Activated T-helper 1 cell treated with Interleukin-2 at 50 U/mL for 16 hours (primary cell): ENCODE measurements around the gene CNTNAP5.

Source experiments
- DNase-seq: peaks from one replicate; pipeline ENCODE4 v3.0.0-alpha.2; 2020; ENCODE audit warnings: low read depth

The CNTNAP5 gene

DNA sequence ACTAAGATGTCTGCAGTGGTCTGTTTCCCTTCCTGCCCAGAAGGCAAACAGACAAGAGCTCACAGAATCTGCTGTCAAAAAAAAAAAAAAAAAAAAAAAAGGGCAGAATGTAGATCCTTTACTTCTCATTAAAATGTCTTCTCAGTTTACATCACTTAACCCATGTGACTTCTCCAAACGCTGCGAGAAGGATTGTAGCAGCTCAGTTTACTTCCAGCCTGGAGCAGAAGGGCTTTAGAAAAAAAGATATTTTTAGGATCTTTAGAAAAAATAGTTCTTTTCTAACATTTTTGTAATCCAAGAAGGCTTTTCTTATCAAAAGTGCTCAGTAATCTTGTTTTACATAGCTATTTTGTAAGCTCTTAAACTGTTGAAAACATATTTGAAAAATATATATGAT, 425.4 kb downstream of the CNTNAP5 start:
- no peak for DNase-seq

DNA sequence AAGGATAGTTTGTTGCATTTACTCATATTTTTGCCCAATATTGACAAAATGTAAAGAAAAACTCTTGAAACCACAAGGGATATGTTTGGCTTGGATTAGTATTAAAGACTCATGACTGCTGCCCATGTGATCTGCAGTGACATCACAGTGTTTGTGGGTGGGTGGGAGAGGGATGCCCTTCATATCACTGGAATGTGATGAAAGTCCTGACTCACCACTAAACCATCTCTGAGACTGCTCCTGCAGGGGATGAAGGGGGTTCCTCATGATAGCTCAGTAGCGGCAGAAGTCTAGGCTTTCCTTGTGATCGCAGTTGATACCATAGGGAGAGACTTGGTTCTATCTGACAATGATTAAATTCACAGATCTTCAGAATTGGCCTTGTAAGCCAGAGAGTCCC, 451.2 kb downstream of the CNTNAP5 start:
- no peak for DNase-seq

DNA sequence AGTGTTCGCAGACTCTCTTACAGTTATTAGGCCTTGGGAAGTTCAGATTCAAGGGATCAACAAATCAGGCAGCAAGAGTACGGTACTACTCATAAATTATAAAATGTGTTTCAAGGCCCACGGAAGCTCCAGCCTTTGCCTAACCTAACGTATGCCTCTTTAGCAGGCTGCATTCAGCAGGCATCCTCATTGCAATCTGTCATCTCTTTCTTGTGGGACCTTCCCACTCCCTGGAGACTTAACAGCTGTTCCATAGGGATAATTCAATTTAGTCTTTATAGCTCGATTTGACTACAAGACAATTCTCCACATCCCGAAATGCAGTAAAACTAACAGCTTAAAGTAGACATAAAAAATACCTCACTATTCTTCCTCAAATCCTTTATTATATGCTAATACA, 453.7 kb downstream of the CNTNAP5 start:
- no peak for DNase-seq

DNA sequence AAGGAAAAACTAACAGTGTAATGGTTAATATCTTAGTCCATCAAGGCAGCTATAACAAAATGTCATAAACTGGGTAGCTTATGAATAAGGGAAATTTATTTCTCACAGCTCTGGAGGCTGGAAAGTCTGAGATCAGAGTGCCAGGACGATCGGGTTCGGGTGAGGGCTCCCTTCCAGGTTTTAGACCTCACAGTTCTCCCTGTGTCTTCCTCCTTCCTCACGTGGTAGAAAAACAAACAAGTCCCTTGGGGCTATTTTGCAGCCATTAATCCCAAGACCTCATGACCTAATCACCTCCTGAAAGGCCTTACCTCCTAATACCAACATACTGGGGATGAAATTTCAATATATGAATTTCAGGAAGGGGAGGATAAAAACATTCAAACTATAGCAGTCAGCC, 455.9 kb downstream of the CNTNAP5 start:
- no peak for DNase-seq

DNA sequence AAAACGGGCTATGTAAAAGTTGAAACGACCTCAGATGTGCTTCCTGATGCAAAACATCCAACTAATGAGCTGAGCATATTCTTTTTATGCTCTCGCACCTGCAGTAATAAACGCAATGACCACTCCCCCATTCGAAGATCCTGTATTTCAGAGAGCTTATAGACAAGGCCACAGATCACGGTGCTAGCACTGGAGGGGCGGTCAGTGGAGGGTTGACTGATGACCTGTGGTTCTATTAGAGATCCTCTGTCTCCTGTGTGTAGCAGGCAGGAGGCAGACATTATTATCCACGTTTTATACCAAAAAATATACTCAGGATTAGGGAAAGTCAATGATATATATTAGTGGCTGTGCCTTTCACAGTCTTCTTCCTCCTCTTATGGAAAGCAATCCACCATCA, 457.0 kb downstream of the CNTNAP5 start:
- DNase-seq, result no peak

DNA sequence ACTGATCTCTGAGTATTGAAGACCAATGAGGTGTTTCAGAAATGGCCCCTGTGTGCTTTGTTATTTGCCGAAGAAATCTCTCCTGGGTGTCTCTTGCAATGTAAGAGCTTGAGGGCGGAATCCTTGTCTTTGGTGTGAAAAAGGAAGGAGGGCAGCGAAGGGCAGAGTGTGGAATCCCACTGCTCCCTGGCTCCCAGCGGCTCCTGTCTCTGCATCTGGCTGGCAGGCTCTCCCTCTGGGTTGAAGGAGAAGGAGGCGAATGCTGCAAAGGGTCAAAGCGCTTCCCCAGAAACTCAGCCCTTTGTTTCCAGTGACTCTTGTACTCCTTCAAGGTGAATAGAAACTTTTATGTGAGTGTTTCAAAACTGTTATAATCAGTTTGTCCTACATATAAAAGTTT, 457.5 kb downstream of the CNTNAP5 start:
- DNase-seq, result no peak

DNA sequence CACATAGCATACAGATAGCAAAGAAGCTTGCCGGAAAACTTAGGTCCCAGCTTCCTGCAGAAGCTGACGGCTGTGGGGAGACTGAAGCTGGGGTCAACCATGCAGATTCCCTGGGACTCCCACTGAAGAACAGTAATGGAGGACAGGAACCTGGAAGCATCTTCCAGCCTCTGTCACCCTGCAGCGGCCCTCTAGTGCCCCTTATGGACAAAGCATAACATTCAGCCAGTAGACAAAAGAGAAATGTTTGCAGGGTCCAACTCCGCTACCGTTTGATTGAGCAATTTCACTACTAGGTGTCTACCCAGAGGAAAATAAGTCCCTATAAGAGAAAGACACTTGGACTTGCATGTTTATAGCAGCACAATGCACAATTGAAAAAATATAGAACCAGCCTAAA, 460.6 kb downstream of the CNTNAP5 start:
- DNase-seq, result no peak

DNA sequence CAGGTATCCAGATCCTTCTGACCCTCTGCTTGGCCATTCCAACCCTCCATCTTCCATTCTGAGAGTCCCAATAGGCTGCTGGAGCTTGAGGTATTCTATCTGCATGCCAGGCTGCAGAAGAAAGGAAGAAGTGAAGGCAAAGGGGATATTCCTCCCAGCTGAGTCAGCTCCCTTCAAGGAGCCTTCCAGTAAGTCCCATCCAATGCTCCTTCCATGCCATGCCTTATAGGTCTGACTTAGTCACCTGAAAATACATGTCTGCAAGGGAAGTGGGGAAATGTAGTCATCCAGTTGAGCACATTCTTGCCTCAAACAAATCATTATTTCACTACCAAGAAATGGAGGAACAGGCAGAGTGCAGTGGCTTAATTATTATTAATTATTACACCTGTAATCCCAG, 464.6 kb downstream of the CNTNAP5 start:
- no peak for DNase-seq

DNA sequence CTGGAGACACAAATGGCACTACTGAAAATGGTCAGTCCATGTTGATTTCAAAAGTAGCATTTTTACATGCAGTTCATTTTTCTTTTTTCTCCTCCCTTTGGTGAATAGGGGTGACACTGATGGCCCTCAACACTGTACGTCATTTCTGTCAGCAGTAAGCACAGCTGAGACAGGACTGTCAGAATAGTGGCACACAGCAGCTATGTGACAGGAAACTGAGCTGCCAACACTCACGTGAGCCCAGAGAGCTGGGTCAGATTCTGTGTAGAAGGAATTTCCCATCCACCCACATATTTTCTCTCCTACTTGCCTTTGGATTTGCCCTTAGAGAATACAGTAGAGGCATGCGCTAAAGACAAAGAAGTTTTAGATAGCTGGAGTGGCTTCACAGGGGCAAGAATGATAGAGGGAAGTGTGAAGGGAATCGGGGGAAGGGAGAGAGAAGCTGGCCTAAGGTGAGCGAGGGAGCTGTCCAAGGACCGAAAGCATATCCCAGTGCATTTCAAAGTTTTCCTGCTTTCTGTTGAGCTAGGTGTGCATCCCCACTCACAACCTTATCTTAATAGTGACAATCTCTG, 476.6 kb downstream of the CNTNAP5 start:
- no peak for DNase-seq

GRCh38 chr2:124514236-124514635, 489.1 kb downstream of the CNTNAP5 start:
- DNase-seq, result no peak

DNA sequence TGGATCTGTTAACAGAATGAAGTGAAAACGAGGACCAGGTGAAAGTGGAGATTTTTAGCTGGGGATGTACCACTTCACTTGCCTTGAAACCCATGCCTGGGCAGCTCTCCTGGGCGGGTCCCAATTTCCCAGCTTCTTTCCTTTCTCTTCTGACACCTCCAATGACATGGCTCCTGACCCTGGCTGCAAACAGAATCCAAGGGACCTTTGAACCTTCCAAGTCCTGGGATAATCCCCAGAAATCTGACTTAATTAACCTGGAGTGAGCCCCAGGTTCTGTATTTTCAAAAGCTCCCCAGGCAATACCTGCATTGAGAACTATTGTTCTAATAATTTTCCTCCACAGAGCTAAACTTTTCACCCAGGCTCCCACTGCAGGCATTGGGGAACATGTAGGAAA, 495.9 kb downstream of the CNTNAP5 start:
- DNase-seq, result no peak

- no peak for DNase-seq
Measured at GRCh38 chr2:124523096-124523495, 498.0 kb downstream of the CNTNAP5 start.

- no peak for DNase-seq
Measured at GRCh38 chr2:124524155-124524915, 499.2 kb downstream of the CNTNAP5 start.

GRCh38 chr2:124526221-124526620, 501.1 kb downstream of the CNTNAP5 start:
- DNase-seq, result no peak

GRCh38 chr2:124530203-124530602, 505.1 kb downstream of the CNTNAP5 start:
- DNase-seq, result no peak

DNA sequence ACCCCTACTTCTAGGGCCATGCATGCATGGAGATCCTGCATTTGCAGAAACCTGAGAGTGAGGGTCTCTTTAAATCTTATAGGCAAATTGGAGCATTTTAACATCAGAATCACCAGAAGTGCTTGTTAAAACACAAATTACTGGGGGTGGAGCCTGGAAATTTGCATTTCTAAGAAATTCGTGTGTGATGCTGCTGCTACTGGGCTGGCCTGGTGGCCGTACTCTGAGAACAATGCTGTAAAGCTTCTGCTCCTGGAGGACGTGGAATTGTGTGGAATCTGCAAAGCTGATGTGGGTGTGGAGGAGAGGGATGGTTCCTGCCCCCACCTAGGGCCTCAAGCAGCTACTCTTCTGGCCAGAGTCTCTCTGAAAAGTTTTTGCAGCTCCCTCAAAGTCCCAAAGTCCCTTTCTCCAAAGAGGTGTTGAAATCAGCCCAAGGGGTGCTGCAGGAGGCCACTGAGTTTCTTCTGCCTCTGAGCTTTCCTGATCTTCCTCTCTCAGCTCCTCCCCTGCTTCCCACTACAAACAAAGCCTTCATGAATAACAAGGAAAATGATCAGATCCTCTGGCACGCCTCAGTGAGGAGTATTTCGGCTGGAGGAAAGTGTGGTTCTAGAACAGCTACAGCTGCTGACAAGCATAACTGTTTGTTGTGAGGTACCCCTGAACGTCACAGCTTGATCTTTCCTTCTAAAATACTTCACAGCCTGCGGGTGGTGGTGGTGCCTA, 508.3 kb downstream of the CNTNAP5 start:
- no peak for DNase-seq

- no peak for DNase-seq
Measured at GRCh38 chr2:124534028-124534427, 508.9 kb downstream of the CNTNAP5 start.

DNA sequence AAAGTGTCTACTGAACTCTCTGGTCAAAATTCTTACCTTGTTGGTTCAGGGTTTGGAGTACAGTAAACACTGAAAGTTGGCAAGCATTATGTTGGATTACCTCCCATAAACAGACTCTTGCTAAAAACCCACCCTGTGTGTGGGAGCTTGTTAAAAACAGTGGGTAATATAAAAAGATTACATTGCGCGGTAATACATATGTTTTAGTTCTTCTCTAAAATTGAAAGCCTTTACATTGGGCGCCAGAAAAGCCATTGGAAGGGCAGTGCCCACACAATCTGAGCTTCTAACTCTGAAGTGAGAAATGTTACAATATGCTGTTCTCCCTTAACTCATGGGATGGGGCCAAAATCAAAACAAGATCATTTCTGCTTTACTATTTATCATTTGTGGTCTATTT, 510.7 kb downstream of the CNTNAP5 start:
- no peak for DNase-seq

DNA sequence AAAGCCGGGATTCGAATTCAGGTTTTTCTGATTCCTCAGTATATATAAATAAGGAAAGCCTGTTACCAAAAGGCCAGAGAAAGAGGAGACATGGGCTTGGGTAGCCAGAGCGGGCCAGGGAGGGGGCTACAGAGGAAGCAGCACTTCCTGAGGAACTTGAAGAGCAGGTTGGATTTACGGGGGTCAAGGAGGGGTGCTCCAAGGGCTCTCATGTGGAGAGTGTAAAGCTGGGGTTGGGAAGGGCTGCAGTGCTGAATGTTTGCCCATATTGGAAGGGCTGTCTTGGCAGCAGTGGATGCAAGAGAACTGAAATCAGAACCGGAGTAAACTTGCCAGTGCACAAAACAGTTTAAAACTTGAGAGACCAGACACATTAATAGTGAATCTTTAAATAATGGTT, 511.5 kb downstream of the CNTNAP5 start:
- no peak for DNase-seq

GRCh38 chr2:124538549-124538948, 513.5 kb downstream of the CNTNAP5 start:
- DNase-seq, result no peak

DNA sequence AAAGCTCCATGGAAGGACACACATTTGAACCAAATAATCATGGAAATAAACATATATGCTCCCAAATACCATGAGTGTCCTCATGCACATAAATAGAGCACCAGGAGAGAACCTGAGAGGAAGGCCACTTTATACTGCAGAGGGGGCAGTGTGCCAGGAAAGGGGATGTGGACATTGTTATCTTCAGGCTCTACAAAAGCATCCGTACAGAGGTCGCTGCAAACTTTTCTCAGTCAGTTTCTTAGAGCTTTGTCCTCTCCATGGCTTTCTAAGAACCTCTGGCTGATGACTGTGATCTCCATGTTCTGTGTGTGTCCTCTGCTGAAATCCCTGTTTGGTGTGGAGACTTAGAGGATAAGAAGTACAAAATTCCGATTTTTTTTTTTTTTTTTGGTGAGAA, 515.7 kb downstream of the CNTNAP5 start:
- DNase-seq, result no peak

GRCh38 chr2:124542932-124543640, 518.0 kb downstream of the CNTNAP5 start:
- DNase-seq, result no peak

GRCh38 chr2:124547700-124548099, 522.6 kb downstream of the CNTNAP5 start:
- DNase-seq, result no peak
